Measurements from ENCODE around the gene NFKB2.

- no peak for TF ChIP-seq CTCF (IDR thresholded peaks at IDR 0.05)
- no peak for TF ChIP-seq POLR2AphosphoS5 (IDR thresholded peaks at IDR 0.05)
Observed at GRCh38 chr10:102404361-102405107, 9.0 kb downstream of the NFKB2 start.
